CD4-positive, alpha-beta T cell treated with Interleukin-1 beta for 1 hour (primary cell): ENCODE measurements around the gene FXYD1.

Experiments
- DNase-seq, 2 donors: peaks; one replicate each; pipeline ENCODE4 v3.0.0-alpha.2; 2020 to 2022

FXYD1 gene

DNA sequence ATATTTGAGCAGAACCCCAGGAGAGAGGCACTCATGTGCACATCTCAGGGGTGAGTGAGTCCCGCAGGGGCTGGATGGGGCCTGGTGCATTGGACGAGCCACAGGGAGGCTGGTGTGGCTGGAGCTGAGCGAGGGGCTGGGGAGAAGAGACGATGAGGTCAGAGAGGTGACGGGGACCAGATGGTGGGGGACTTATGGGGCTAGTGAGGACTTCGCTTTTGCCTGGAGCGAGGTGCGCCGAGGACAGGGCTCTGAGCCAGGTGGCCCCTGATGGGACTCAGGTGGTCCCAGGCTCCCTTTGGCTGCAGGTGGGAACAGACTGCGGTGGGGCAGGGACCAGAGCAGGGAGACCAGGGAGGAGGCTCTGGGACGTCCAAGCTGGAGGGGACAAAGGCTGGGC lies 29.9 kb upstream of the FXYD1 start:
- DNase-seq: no peak

DNA sequence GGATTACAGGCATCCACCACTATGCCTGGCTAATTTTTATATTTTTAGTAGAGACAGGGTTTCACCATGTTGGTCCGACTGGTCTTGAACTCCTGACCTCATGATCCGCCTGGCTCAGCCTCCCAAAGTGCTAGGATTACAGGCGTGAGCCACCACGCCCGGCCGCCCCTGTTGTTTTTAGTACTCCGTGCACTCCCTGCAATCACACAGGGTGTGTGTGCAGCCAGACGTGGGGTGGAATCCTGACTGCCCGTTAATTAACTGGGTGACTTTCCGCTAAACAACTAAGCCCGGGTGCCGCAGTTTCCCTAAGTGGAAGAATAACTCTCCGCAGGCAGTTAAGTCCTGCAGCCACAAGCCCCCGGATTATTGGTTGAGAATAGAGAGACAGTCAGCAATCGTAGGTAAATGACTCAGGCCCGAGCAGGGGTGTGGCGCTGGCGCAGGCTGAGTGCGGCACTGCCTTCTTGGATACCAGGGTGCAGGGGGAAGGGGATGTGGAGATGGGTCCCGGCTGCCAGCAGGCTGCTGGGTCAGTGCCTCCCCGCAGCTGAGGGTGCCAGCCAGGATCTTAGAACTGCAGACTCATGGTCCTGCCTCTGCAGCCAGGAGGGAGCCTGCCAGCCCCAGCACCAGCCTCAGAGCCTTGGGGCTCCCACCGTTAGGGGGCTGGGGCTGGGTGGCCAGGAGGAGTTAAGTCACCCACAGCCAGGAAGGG lies 29.1 kb upstream of the FXYD1 start:
- no peak for DNase-seq

DNA sequence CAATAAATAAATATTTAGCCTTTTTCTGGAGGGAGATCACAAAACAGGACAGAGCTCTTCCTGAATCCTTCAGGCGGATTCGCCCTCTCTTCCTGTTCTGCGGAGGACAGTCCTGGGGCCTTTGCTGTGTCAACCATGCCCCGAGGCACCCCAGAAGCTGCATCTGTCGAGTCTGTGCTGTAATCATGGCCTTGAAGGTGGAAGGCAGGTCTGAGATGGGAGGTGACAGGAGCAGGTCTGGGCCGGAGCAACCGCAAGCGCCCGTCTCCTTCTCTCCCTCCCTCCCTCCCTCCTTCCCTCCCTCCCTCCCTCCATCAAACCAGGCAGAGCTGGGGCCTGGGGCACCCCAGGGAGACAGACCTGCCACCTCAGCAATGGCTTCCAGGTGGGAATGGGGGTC lies 27.6 kb upstream of the FXYD1 start:
- no peak for DNase-seq

DNA sequence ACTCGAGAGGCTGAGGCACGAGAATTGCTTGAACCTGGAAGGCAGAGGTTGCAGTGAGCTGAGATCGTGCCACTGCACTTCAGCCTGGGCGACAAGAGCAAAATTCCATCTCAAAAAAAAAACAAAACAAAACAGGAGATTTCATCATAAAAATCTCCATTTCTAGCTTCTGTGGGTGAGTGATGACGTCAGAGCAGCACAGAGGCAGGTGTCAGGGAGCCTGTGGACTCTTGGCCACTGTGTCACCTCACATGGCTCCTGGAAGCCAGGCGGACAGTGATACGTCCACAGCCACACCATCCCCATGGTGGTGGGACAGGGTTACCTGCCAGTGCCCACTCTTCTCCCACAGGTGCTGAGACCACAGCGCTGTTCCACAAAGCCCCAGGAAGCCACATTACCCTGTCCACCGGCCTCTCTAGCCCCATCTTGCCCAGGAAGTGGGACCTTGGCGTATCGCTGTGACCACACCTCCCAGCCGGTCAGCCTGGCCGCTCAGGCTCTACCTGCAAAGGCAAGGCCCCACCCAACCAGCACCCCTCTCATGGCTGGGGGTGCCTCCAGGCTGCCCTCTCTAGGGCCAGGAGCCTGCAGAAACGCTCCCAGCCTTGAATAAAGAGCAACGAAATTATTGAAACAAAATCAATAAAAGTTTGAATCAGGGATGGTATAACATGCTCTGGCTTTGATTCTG lies 25.5 kb upstream of the FXYD1 start:
- no peak for DNase-seq

DNA sequence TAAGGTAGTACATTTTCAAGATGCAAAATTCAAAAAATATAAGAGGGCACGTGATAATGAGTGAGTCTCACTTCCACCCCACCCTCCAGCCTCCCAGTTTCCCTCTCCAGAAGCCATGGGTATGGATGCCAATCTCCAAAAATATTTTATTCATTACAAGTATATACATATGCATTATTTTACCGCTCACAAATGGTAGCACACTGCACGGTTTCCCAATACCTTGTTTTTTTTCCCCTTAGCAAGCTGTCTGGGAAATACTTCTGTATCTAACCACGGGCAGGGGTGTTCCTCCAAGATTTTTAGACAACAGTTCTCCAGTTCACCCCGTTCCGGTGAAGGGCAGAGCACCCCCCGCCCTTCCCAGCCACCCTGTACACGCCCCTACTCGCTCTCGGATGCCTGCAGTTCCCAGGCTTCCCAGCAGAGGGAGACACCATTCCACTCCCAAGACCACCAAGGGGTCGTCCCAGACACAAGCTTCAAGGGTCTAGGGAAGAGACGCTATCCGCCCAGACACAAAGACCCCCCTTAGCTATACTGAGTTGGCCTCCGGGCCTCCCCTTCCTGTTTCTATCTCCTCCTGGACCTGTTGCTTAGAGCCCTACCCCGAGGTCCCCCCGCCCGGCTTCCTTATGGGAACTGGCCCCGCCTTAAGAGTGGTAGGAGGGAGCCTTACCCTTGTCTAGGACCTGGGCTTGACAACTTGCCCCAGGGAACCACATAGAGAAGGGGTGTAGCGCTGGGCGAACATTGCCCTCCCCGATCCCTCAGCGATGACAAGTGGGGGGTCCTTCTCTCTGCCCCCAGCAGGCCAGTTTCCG lies 24.1 kb upstream of the FXYD1 start:
- DNase-seq: peak; percentile 67 to 72

DNA sequence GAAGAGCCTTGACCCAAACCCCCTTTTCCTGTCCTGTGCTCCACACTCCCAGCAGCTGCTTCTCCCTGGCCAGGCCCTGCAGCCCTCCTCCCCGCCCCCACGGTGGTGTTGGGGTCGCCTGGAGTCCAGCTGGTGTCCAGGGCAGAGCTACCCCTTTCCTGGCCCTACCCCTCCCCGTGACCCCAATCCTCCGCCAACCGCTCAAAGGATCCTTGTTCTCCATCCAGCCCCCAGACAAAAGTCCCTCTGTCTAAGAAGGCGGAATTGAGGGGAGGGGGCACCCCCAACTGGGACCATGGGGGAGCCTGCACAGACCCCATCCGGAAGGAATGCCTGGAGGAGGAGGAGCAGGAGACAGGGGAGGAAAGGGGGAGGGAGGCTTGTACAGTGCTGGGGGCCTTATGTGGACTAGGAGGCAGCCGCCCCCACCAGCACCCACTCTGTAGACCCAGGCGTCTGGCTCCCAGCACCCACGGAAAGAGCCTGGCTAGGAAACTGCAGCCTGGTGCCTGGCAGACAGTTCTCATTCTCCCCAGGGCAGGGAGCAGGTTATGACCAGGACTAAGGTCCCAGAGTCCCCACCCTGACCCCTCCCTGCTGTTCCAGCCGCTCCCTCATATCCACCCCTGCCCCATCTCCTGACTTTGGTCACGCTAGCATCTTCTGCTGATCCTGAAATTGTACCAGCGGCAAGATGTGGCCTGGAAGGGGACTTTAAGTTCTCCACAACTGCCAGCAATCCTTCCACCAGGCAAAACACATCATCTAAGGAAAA lies 23.3 kb upstream of the FXYD1 start, which contains the start of gene FXYD3:
TSS of gene FXYD3 (plus strand) at position 647 of the 775 bp plus-strand sequence. CDS start 3,554 bp downstream, outside the sequence.
- DNase-seq: no peak

DNA sequence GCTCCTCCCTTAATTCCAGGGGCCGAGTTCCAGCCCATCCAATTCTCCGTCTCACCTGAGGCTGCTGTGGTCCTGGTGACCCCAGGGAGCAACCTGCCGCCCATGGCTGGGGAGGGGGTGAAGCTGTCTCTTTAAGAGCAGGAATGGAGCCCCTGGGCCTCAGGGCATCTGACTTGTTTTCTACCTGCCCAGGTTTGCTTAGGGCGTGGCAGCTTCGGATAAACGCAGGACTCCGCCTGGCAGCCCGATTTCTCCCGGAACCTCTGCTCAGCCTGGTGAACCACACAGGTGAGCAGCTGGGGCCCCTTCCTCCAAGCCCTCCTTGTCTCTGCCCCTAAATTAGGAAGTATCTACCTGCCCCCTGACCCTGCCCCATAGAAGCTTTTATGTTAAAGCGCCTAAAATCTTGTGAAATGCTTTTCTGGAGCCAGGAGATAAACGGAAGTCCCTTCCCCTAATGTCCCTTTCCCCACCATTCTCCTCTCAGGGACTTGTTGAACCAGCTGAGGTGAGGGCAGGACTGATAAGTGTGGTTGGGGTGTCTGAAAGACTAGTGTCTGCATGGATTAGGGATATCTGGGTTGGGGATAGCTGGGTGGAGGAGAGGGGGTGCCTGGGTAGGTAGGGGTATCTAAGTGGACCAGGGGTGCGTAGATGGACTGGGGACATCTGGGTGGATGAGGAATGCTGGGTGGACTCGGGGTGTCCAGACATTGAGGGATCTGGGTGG lies 22.4 kb upstream of the FXYD1 start:
- no peak for DNase-seq

DNA sequence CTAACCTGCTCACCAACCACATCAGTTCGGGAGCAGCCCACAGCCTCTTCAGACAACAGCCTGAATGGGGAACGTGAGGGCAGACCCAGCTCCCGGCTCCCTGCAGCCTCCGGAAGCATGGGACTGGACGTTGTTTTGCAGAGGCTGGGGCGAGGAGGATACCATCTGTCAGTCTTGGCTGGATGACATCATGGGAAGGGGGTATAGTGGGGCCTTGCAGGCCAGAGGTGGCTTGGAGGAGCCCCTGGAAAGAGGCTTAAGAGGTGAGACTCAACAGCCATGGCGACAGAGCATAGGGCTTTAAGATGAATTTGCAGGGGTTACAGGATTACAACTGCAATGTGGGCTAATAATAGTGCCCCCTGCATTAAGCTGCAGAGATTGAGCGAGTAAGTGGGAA lies 21.5 kb upstream of the FXYD1 start:
- DNase-seq: no peak

DNA sequence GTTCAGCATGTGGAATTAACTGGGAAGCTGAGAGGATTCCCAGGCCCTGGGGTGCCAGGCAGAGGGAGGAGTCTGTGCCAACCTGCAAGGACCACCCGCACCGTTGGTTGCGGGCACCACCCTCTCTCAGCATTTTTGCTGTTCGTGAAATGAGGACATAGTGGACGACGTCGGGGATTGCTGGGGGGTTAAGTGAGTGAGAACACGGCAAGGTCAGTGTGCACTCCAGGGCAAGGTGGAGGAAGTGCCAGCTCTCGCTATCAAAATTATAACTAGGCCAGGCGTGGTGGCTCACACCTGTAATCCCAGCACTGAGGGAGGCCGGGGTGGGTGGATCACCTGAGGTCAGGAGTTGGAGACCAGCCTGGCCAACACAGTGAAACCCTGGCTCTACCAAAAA lies 20.8 kb upstream of the FXYD1 start:
- no peak for DNase-seq

DNA sequence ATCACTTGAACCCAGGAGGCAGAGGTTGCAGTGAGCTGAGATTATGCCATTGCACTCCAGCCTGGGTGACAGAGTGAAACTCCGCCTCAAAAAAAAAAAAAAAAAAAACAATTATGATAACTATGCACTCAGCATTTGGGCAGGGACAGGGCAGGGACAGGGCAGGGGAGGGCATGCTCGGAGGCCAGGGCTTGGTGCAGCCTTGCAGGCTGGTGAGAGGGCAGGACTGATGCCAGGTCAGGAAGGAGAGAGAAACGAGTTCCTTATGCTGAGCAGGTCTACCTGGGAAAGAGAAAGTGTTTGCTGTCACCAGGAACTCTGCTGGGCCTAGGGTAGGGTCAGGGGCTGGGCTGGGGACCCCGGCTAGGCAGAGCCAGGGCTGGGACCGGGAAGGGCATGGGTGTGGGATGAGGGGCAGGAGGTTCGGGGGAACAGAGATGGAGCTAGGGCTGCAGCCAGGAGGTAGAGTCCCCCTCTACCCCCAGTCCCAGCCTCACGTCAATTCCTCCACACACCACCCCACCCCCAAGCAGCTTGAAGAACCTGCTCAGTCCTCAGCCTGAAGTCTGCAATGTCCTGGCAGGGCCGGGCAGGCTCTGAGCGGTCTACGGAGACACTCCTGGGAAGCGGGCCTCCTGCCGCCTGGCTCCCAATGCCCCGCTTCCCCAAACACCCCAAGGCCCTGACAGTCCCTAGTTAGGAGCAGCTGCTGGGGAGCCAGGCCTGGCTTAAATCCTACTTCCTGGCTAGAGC lies 20.2 kb upstream of the FXYD1 start:
- DNase-seq: no peak

DNA sequence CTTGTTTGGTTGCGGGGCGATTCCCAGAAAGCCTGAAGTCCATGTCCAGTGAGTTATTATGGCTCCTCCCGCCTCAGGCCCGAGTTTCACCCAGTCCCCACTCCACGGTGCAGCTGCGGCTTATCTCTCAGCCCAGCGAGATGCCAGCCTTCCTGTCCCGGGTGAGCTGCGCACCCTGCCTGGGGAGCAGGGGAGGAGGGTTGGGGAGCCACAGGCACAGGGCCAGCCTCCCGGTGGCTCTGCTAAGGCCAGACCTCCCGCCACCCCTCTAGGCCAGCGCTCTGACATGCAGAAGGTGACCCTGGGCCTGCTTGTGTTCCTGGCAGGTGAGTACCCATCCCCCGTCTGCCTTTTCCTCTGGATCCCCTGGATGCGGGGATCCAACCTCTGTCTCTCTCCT lies 19.5 kb upstream of the FXYD1 start:
- no peak for DNase-seq

DNA sequence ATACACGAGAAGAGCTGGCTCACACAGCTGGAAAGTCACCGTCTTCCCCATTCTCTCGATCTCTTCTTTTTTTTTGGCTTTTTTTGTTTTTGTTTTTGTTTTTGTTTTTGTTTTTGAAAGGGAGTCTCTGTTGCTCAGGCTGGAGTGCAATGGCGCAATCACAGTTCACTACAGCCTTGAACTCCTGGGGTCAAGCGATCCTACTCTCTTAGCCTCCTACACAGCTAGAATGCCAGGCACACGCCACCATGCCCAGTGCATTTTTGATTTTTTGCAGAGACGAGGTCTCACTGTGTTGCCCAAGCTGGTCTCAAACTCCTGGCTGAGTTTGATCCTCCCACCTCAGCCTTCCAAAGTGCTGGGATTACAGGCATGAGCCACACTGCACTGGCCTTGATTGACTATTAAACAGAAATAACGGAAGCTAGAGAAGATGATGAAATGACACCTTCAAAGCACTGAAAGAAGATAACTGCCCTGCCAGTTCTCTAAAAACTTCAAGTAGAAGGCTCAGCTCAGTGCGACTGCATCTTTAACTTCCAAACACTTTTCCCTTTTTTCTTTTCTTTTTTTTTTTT lies 19.0 kb upstream of the FXYD1 start:
- DNase-seq: no peak

DNA sequence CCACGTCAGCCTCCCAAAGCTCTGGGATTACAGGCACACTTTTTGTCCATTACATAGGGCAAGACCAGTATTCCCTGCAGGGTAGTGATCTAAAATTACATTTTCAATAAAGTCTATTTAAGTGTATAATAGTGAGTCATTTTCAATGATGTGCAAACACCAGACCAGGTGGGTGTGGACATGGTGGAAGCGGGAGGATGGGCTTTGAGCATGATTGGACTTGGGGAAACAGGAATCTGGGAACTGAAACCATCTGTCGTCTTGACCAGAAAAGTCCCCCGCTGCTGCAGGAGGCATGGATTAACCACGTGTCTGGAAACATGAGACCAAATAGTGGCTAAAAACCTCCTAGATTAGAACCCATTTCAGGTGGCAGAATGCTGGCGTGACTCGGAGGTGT lies 18.1 kb upstream of the FXYD1 start:
- peak in 1 of 2 donors; percentile 32 for DNase-seq

DNA sequence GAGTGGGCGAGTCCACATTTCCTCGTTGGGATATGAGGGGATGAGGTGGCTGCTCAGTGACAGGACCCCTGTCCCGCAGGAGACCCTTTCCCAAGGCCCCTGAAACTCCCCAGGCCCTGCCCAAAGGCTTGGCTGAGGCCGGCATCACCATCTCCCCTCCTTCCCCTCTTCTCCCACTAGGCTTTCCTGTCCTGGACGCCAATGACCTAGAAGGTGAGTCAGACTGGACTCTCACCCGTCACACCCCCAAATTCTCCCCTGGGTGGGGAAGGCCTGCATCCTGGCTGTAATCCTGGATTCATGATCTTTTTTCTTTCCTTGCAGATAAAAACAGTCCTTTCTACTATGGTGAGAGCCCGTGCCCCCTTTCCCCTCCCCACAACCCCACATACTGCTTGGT lies 17.7 kb upstream of the FXYD1 start:
- no peak for DNase-seq

DNA sequence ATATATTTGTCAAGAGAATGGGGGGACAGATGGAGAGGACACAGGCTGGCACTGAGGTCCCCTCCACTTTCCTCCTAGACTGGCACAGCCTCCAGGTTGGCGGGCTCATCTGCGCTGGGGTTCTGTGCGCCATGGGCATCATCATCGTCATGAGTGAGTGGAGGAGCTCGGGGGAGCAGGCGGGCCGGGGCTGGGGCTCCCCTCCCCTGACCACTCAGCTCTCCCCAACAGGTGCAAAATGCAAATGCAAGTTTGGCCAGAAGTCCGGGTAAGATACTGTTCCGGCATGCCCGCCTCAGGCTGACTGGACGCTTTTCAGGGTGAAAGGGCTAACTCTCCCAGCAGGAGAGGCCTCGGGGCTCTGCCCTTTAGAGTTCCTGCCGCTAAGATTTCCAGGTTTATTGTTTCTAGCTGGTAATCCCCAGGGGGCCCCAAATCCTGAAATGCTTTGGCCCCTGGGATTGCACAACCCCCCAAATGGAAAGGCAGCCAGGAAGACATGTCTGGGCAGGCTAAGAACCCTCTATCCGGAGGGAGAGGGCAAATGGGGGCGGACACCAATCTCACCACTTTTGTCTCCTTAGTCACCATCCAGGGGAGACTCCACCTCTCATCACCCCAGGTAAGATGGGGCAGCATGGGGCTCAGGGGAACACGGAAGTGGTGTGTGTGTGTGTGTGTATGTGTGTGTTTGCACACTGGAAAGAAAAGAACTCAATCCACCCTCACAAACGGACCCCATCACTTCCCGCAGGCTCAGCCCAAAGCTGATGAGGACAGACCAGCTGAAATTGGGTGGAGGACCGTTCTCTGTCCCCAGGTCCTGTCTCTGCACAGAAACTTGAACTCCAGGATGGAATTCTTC lies 15.7 kb upstream of the FXYD1 start:
- no peak for DNase-seq

DNA sequence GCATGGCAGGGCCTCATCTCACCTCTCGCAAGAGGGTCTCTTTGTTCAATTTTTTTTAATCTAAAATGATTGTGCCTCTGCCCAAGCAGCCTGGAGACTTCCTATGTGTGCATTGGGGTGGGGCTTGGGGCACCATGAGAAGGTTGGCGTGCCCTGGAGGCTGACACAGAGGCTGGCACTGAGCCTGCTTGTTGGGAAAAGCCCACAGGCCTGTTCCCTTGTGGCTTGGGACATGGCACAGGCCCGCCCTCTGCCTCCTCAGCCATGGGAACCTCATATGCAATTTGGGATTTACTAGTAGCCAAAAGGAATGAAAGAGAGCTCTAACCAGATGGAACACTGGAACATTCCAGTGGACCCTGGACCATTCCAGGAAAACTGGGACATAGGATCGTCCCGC lies 15.1 kb upstream of the FXYD1 start:
- no peak for DNase-seq

DNA sequence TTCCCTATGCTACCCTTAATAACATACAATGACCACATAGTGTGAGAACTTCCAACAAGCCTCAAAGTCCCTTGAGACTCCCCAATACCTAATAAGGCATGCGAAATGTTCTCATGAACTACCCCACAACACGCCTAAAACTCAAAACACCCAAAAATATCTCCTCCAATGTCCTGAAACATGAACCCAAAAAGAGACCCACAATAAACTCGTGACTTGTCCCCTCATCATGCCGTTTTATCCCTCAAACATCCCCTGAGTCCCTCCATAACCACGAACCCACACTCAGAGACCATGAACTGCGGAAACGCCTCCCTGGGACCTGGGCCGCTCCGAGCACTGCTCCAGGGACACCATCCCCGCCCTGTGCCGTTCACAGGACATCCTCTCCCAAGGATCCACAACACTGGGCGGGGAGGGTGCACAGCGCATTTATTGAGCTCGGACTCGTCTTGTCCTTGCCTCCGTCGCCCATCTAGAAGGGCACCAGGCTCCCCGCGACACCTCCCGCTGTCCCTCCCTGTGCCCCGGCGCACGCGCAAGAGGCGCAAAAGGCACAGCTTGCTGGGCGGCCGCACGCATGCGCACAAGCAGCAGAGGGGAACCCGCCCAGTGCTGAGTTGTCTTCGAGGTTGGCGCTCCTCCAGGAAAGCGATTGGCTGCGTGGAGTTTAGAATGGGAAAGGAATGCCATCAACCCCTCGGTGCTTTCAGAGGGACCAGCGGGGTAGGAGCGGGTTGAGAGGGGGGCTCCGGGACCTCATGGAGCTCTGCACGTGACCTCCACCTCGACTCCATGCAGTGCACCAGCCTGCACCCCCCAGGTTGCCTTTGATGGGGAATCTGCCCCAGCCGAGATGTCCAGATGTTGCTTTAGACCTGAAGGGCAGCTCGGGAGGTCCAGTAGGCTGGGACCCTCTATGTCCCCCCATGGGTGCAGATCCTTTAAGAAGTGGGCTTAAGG lies 14.2 kb upstream of the FXYD1 start:
- peak; percentile 89 to 92 for DNase-seq

DNA sequence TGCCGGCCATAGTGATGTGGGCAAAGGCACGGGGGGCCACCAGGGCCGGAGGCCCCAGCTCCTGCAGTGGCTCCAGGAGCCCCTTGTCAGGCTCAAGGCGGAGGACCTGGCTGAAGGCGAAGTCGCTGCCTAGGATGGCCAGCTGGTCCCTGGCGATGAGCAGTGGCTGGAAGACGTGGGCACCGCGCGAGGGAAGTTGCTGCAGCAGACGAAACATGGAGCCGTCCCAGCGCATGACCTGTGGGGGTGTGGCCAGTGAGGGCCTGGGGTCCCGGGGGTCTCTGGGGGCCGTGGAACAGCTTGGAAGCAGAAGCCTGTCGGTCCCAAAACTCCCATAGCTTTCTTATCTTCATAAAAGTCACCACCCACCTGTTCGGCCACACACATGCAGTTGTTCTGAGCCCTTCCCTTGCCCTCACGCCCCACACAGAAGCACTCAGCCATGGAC lies 13.3 kb upstream of the FXYD1 start:
- DNase-seq: no peak
